ENCODE data around the gene BRAF.
"Not testable (repeated sequence)": the region's sequence is repeated elsewhere in the genome, so short reads cannot be mapped to it uniquely, and the experiment has no call there.

The BRAF gene

GRCh38 chr7:140917258-140917657, 7.5 kb downstream of the BRAF start:
- no peak for DNase-seq

GRCh38 chr7:140915935-140916555, 8.7 kb downstream of the BRAF start:
- no peak for DNase-seq

GRCh38 chr7:140914083-140914482, 10.6 kb downstream of the BRAF start:
- no peak for DNase-seq

- not testable (repeated sequence) for DNase-seq
Measured at GRCh38 chr7:140913596-140913928, 11.2 kb downstream of the BRAF start.

GRCh38 chr7:140911746-140912145, 13.0 kb downstream of the BRAF start:
- DNase-seq = no peak

GRCh38 chr7:140909476-140910161, 15.1 kb downstream of the BRAF start:
- no peak for DNase-seq

GRCh38 chr7:140908361-140908760, 16.4 kb downstream of the BRAF start:
- no peak for DNase-seq

GRCh38 chr7:140903741-140904480, 20.8 kb downstream of the BRAF start:
- peak in 1 of 2 donors; percentile 9 for DNase-seq

GRCh38 chr7:140902303-140902953, 22.3 kb downstream of the BRAF start:
- DNase-seq = no peak

GRCh38 chr7:140901941-140902302, 22.8 kb downstream of the BRAF start:
- no peak for DNase-seq

GRCh38 chr7:140899883-140900282, 24.8 kb downstream of the BRAF start:
- DNase-seq = no peak

- DNase-seq = no peak
Measured at GRCh38 chr7:140898786-140899536, 25.8 kb downstream of the BRAF start.

- DNase-seq = no peak
Measured at GRCh38 chr7:140896996-140897395, 27.7 kb downstream of the BRAF start.

- DNase-seq = no peak
Measured at GRCh38 chr7:140889645-140890044, 35.1 kb downstream of the BRAF start.

- no peak for DNase-seq
Measured at GRCh38 chr7:140889150-140889549, 35.6 kb downstream of the BRAF start.

- DNase-seq = no peak
Measured at GRCh38 chr7:140888087-140888486, 36.6 kb downstream of the BRAF start.

- no peak for DNase-seq
Measured at GRCh38 chr7:140885735-140886334, 38.9 kb downstream of the BRAF start.

GRCh38 chr7:140883378-140883777, 41.4 kb downstream of the BRAF start:
- no peak for DNase-seq

- DNase-seq = not testable (repeated sequence)
Measured at GRCh38 chr7:140882834-140883233, 41.9 kb downstream of the BRAF start.

- no peak for DNase-seq
Measured at GRCh38 chr7:140881507-140882228, 43.1 kb downstream of the BRAF start.

GRCh38 chr7:140877249-140877524, 47.5 kb downstream of the BRAF start:
- no peak for DNase-seq

All from stimulated activated CD4-positive, alpha-beta T cell treated with anti-CD3 and anti-CD28 coated beads, Interleukin-2, amount 100 ng/mL, for 24 hours (primary cell).